ENCODE data around the gene MYADM. TPM values are rescaled to one million over a fixed set of nuclear protein-coding genes. Genes with fewer than 3 reads are reported as not detected.

MYADM gene
- total RNA-seq, 3 donors from 2014 or later, result 47.0 to 193 (median 67.7) TPM

- ATAC-seq, result no peak
- Histone ChIP-seq H3K4me1 (ENCODE audit: low read depth) (no peaks in the 10 kb centered on the region), H3K36me3 (ENCODE audit: low read depth) (no peaks in the 10 kb centered on the region), H3K4me3 (no peak overlapping the region), H3K9me3 (no peaks in the 10 kb centered on the region)
- DNase-seq, result no peak
- no peak for TF ChIP-seq CTCF (IDR thresholded peaks at IDR 0.05)
- intact Hi-C loops (cut with DNase I, micrococcal nuclease), result no loop called here
Observed at GRCh38 chr19:53898166-53898565, 30.5 kb downstream of the MYADM start.

- ATAC-seq, result no peak
- no peaks in the 10 kb centered on the region for H3K9me3 ChIP-seq
- no peaks in the 10 kb centered on the region for H3K36me3 ChIP-seq (ENCODE audit: low read depth)
- intact Hi-C loops (cut with DNase I, micrococcal nuclease), result no loop called here
- no peak overlapping the region for H3K4me3 ChIP-seq
- no peak for DNase-seq
- no peak for TF ChIP-seq CTCF (IDR thresholded peaks at IDR 0.05)
- no peaks in the 10 kb centered on the region for H3K4me1 ChIP-seq (ENCODE audit: low read depth)
Observed at GRCh38 chr19:53898636-53899341, 31.1 kb downstream of the MYADM start.

GRCh38 chr19:53900191-53900860 is 32.6 kb downstream of the MYADM start:
- Histone ChIP-seq H3K4me1 (ENCODE audit: low read depth) (no peaks in the 10 kb centered on the region), H3K36me3 (ENCODE audit: low read depth) (no peaks in the 10 kb centered on the region), H3K4me3 (no peak overlapping the region), H3K9me3 (no peaks in the 10 kb centered on the region)
- no peak for DNase-seq
- ATAC-seq, result no peak
- no peak for TF ChIP-seq CTCF (IDR thresholded peaks at IDR 0.05)
- intact Hi-C loops (cut with DNase I, micrococcal nuclease), result no loop called here

GRCh38 chr19:53903055-53903680 is 35.5 kb downstream of the MYADM start:
- TF ChIP-seq CTCF (IDR thresholded peaks at IDR 0.05), result no peak
- no peak overlapping the region for H3K4me3 ChIP-seq
- peak in 1 of 3 donors; percentile 72 for DNase-seq
- no peaks in the 10 kb centered on the region for H3K36me3 ChIP-seq (ENCODE audit: low read depth)
- H3K4me1 ChIP-seq (ENCODE audit: low read depth), result no peaks in the 10 kb centered on the region
- H3K9me3 ChIP-seq, result no peaks in the 10 kb centered on the region
- intact Hi-C loops (cut with DNase I, micrococcal nuclease), result no loop called here
- ATAC-seq, result peak; percentile 66

- no peaks in the 10 kb centered on the region for H3K9me3 ChIP-seq
- no peak for ATAC-seq
- no peak overlapping the region for H3K4me3 ChIP-seq
- intact Hi-C loops (cut with DNase I, micrococcal nuclease), result no loop called here
- H3K4me1 ChIP-seq (ENCODE audit: low read depth), result peaks cover 2% of the 10 kb centered on the region
- no peaks in the 10 kb centered on the region for H3K36me3 ChIP-seq (ENCODE audit: low read depth)
- no peak for DNase-seq
- TF ChIP-seq CTCF (IDR thresholded peaks at IDR 0.05), result no peak
Observed at GRCh38 chr19:53904909-53905308, 37.2 kb downstream of the MYADM start.

All from mucosa of descending colon (tissue), 3 donors.